Thoracic aorta (tissue), 2 donors: ENCODE results near the gene ZMYND15. TPM values are rescaled to one million over a fixed set of nuclear protein-coding genes. Genes with fewer than 3 reads are reported as not detected.
A peak's percentile ranks its signal among the peaks of the same experiment; 100 is the strongest.

Experiments used
- ATAC-seq: fragments of 150-250 bp; one replicate; pipeline ENCODE4 v1.8.0; 2017; ENCODE audit warnings: low read depth; ENCODE audit not compliant: insufficient number of reproducible peaks, low FRiP score
- DNase-seq: peaks from one replicate; pipeline ENCODE4 v3.0.0-alpha.2; 2020; ENCODE audit warnings: low spot score
- H3K27ac ChIP-seq, 2 donors: fragments of 200-600 bp; sonication (generic); 1 replicate in 1 of 2; 2 replicates in 1 of 2; pipeline ENCODE4 v1.5.1; 2016; ENCODE audit warnings: mild to moderate bottlenecking in 2 of 2, moderate library complexity in 2 of 2
- H3K27me3 ChIP-seq: fragments of 200-600 bp; sonication (generic); replicated peaks from 2 replicates; pipeline ENCODE4 v1.6.0; 2016; ENCODE audit warnings: mild to moderate bottlenecking; ENCODE audit not compliant: insufficient read depth
- H3K36me3 ChIP-seq: fragments of 200-600 bp; sonication (generic); one replicate; pipeline ENCODE4 v1.5.1; 2016
- H3K4me1 ChIP-seq, 2 donors: fragments of 200-600 bp; sonication (generic); 1 replicate in 1 of 2; 2 replicates in 1 of 2; pipeline versions ENCODE4 v1.5.1 to v1.6.0; 2016; ENCODE audit warnings: low read depth in 2 of 2, mild to moderate bottlenecking in 1 of 2; ENCODE audit not compliant: control insufficient read depth in 1 of 2
- H3K4me3 ChIP-seq: fragments of 200-600 bp; sonication (generic); 2 replicates; pipeline ENCODE4 v1.5.1; 2016; ENCODE audit warnings: mild to moderate bottlenecking
- H3K9me3 ChIP-seq: fragments of 200-600 bp; sonication (generic); 2 replicates; pipeline ENCODE4 v1.5.1; 2016
- total RNA-seq, 2 donors: library from RNA; depleted of rRNA; stranded (reverse); fragments of >200 nt; gene quantifications; one replicate each; pipeline versions ENCODE4 v1.1.0 to v1.2.3, GENCODE V29; 2016
- TF ChIP-seq, protein P1 (sequence below): fragments of 200-600 bp; sonication (generic); IDR thresholded peaks from one replicate; pipeline ENCODE4 v1.5.1; 2019; ENCODE audit warnings: antibody characterized with exemption

Gene ZMYND15
- total RNA-seq, 2 donors from 2014 or later: 2.5 to 5.8 TPM

DNA sequence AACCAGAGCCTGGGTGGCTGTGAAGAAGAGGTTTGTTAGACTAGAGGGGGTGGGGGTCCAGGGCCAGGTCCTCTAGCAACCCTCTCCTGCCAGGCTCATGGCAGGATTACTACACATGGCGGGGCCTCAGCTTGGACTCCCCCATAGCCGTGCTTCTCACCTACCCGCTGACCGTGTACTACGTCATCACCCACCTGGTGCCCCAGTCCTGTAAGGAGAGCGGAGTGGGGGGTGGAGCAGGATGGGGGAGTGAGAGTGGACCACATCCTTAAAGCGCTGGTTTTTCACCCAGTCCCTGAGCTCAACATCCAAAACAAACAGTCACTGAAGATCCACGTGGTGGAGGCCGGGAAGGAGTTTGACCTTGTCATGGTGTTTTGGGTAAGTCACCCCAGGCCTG is 4.3 kb downstream of the ZMYND15 start:
- H3K4me1 ChIP-seq: peaks cover 1 to 8% of the 10 kb centered on the region in 2 donors
- TF ChIP-seq, protein P1, sequence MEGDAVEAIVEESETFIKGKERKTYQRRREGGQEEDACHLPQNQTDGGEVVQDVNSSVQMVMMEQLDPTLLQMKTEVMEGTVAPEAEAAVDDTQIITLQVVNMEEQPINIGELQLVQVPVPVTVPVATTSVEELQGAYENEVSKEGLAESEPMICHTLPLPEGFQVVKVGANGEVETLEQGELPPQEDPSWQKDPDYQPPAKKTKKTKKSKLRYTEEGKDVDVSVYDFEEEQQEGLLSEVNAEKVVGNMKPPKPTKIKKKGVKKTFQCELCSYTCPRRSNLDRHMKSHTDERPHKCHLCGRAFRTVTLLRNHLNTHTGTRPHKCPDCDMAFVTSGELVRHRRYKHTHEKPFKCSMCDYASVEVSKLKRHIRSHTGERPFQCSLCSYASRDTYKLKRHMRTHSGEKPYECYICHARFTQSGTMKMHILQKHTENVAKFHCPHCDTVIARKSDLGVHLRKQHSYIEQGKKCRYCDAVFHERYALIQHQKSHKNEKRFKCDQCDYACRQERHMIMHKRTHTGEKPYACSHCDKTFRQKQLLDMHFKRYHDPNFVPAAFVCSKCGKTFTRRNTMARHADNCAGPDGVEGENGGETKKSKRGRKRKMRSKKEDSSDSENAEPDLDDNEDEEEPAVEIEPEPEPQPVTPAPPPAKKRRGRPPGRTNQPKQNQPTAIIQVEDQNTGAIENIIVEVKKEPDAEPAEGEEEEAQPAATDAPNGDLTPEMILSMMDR: no peak
- H3K9me3 ChIP-seq: no peaks in the 10 kb centered on the region
- no peaks in the 10 kb centered on the region for H3K36me3 ChIP-seq
- no peak for ATAC-seq
- no peak for DNase-seq
- H3K27me3 ChIP-seq: no peaks in the 10 kb centered on the region
- no peak overlapping the region for H3K27ac ChIP-seq
- no peak overlapping the region for H3K4me3 ChIP-seq

DNA sequence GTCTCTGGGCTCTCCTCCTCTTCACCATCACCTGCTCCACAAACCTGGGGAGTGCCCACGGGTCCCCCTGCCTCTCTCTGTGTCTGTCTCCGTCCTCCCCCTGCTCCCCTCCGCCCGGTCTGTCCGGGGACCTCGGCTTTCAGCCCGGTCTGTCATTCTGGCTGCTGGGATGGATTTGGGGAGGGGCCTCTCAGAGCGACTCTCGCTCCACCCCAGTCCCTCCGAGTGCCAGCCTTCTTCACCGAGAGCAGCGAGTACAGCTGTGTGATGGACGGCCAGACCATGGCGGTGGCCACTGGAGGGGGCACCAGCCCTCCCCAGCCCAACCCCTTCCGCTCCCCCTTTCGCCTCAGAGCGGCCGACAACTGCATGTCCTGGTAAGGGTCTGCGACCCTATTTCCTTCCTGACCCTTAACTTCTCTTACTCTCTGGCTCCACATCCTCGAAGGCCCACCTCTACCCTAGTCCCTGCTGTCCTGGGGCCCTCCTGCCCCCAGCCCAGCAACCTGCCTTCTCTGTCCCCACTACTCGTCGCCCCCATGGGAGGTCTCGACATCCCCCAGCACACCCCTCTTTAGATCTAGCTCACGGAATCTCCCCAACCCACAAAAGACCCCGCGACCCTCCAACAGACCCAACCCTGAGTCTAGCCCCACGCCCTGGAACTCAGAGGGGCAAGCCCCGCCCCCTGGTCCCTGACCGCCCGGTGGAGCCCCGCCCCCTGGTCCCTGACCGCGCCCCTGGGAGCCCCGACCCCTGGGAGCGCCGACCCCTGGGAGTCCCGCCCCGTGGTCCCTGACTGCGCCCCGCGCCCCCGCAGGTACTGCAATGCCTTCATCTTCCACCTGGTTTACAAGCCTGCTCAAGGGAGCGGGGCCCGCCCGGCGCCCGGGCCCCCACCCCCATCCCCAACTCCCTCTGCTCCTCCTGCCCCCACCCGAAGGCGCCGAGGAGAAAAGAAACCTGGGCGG is 5.7 kb downstream of the ZMYND15 start:
- H3K4me1 ChIP-seq: peaks cover 0 to 5% of the 10 kb centered on the region in 2 donors
- no peaks in the 10 kb centered on the region for H3K27me3 ChIP-seq
- no peak overlapping the region for H3K27ac ChIP-seq
- no peaks in the 10 kb centered on the region for H3K9me3 ChIP-seq
- no peaks in the 10 kb centered on the region for H3K36me3 ChIP-seq
- no peak for DNase-seq
- no peak for ATAC-seq
- TF ChIP-seq, protein P1: no peak
- H3K4me3 ChIP-seq: no peak overlapping the region

DNA sequence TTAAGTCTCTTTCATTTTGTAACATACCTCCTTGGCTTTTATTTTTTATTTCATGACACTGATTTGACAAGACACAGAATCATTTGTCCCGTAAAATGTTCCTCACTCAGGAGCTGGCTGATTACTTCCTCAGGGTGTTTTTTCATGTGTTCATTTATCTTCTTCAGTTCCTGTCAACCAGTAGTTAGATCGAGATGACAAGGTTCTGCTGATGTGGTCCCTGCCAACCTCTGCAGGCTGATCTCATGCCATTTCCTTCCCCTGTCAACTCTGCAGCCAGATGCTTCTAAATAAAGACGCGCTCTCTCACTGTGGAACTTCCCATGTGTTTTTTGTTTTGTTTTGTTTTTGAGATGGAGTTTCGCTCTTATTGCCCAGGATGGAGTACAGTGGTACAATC is 8.2 kb downstream of the ZMYND15 start:
- Histone ChIP-seq H3K9me3 (no peaks in the 10 kb centered on the region), H3K36me3 (no peaks in the 10 kb centered on the region), H3K27ac (peak overlapping the region in 1 of 2 donors; percentile 20), H3K27me3 (no peaks in the 10 kb centered on the region), H3K4me1 (peaks cover 0 to 5% of the 10 kb centered on the region in 2 donors), H3K4me3 (no peak overlapping the region)
- ATAC-seq: no peak
- TF ChIP-seq, protein P1: no peak
- DNase-seq: no peak

DNA sequence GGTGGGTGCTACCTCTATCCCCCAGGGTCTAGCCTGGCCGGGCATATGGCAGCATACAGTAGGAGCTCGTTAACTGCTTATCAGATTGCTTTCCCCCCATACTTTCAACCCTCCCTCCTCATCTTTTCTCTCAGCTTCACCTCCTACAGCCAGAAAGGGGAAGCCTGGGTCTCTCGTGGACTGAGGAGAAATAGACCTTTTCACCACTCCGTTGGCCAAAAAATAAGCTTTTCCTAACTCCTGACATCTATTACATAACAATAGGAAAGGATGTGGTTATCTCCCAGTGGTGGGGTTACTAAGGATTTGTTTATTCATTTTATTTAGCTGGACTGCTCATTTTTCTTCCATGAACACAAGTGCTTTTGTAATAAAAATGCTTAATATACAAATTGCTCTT is 9.1 kb downstream of the ZMYND15 start:
- H3K36me3 ChIP-seq: no peaks in the 10 kb centered on the region
- no peak overlapping the region for H3K4me3 ChIP-seq
- peaks cover 0 to 5% of the 10 kb centered on the region in 2 donors for H3K4me1 ChIP-seq
- DNase-seq (no peak), ATAC-seq (no peak)
- H3K27me3 ChIP-seq: no peaks in the 10 kb centered on the region
- no peak overlapping the region for H3K27ac ChIP-seq
- no peaks in the 10 kb centered on the region for H3K9me3 ChIP-seq
- TF ChIP-seq, protein P1: no peak

DNA sequence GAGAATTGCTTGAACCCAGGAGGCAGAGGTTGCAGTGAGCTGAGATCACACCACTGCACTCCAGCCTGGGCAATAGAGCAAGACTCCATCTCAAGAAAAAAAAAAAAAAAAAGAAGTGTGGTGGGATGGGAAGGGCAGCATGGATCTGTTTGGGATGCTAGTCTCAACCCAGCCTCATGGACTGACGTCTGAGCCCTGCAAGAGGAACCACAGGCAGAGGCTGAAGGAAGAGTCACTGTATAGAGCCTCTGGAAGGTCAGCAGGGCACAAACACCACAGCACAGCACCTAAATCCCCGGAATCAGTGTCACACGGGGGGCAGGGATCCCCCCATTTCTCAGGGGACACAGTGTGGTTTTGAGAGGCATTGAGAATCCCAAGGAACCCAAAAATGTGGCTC is 11.0 kb downstream of the ZMYND15 start:
- no peaks in the 10 kb centered on the region for H3K4me1 ChIP-seq
- H3K9me3 ChIP-seq: no peaks in the 10 kb centered on the region
- H3K27me3 ChIP-seq: no peaks in the 10 kb centered on the region
- H3K27ac ChIP-seq: no peak overlapping the region
- no peak for DNase-seq
- ATAC-seq: no peak
- TF ChIP-seq, protein P1: no peak
- H3K4me3 ChIP-seq: no peak overlapping the region
- H3K36me3 ChIP-seq: no peaks in the 10 kb centered on the region
